Dendritic cell treated with granulocyte-macrophage colony-stimulating factor and Interleukin-4, amounts not matched to agents 40 ng/mL and 50 ng/mL, for 4 days (primary cell): Measurements from ENCODE around the gene NFKB1.
"Not testable (repeated sequence)": the region's sequence is repeated elsewhere in the genome, so short reads cannot be mapped to it uniquely, and the experiment has no call there.

Experiments
- H3K27ac Mint-ChIP-seq: one replicate; pipeline ENCODE4 v1.8.0; 2022; ENCODE audit warnings: mild to moderate bottlenecking, mixed read lengths
- H3K27me3 Mint-ChIP-seq: one replicate; pipeline ENCODE4 v1.8.0; 2022; ENCODE audit warnings: mild to moderate bottlenecking, mixed read lengths
- H3K36me3 Mint-ChIP-seq: one replicate; pipeline ENCODE4 v1.8.0; 2022; ENCODE audit warnings: low read depth, mixed read lengths
- H3K4me1 Mint-ChIP-seq: one replicate; pipeline ENCODE4 v1.8.0; 2022; ENCODE audit warnings: low read depth, mixed read lengths
- H3K4me3 Mint-ChIP-seq: one replicate; pipeline ENCODE4 v1.8.0; 2022; ENCODE audit warnings: mild to moderate bottlenecking, moderate library complexity, mixed read lengths
- H3K9me3 Mint-ChIP-seq: one replicate; pipeline ENCODE4 v1.8.0; 2022; ENCODE audit warnings: mixed read lengths
- intact Hi-C: fragments of 100-400 bp; cut with micrococcal nuclease; formaldehyde crosslinking; loops from one replicate; pipeline ENCODE4 v1.15.0; 2022

NFKB1 gene

GRCh38 chr4:102552781-102553180 is 51.6 kb downstream of the NFKB1 start:
- Mint-ChIP-seq H3K27ac (no peak overlapping the region), H3K4me1 (peaks cover 12% of the 10 kb centered on the region), H3K9me3 (no peaks in the 10 kb centered on the region), H3K36me3 (peaks cover 42% of the 10 kb centered on the region), H3K27me3 (no peaks in the 10 kb centered on the region), H3K4me3 (no peak overlapping the region)
- intact Hi-C loops, result no loop called here

GRCh38 chr4:102553982-102554381 is 52.8 kb downstream of the NFKB1 start:
- no peaks in the 10 kb centered on the region for H3K27me3 Mint-ChIP-seq
- no peaks in the 10 kb centered on the region for H3K9me3 Mint-ChIP-seq
- peaks cover 39% of the 10 kb centered on the region for H3K36me3 Mint-ChIP-seq
- intact Hi-C loops, result no loop called here
- H3K4me1 Mint-ChIP-seq, result peaks cover 12% of the 10 kb centered on the region
- no peak overlapping the region for H3K27ac Mint-ChIP-seq
- no peak overlapping the region for H3K4me3 Mint-ChIP-seq

GRCh38 chr4:102554482-102554881 is 53.3 kb downstream of the NFKB1 start:
- Mint-ChIP-seq H3K27ac (no peak overlapping the region), H3K4me1 (peaks cover 17% of the 10 kb centered on the region), H3K9me3 (no peaks in the 10 kb centered on the region), H3K36me3 (peaks cover 43% of the 10 kb centered on the region), H3K27me3 (no peaks in the 10 kb centered on the region), H3K4me3 (no peak overlapping the region)
- intact Hi-C loops, result no loop called here

- H3K9me3 Mint-ChIP-seq, result no peaks in the 10 kb centered on the region
- intact Hi-C loops, result no loop called here
- H3K4me1 Mint-ChIP-seq, result peaks cover 22% of the 10 kb centered on the region
- H3K27me3 Mint-ChIP-seq, result no peaks in the 10 kb centered on the region
- H3K27ac Mint-ChIP-seq, result no peak overlapping the region
- H3K4me3 Mint-ChIP-seq, result no peak overlapping the region
- peaks cover 39% of the 10 kb centered on the region for H3K36me3 Mint-ChIP-seq
These were observed 53.8 kb downstream of the NFKB1 start for GRCh38 chr4:102554992-102555391.

DNA sequence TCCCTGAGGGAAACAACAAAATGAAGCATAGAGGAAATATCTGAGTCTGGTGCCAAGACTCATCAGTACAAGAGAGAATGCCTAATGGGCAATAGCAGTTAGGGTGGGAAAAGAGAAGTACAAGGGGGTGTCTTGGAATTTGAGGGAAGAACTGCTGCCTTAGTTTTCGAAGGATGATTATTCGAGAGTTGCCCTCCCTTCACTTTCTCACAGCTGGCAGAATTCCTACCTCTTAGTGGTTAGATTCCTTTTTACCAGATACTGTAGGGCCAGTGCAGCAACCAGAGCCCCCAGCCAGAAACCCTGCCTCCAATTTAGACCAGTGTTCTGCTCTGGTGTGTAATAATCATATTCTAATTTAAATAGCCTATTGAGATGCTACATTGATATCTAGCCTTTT is 56.5 kb downstream of the NFKB1 start:
- no peaks in the 10 kb centered on the region for H3K9me3 Mint-ChIP-seq
- intact Hi-C loops, result no loop called here
- peaks cover 36% of the 10 kb centered on the region for H3K36me3 Mint-ChIP-seq
- peaks cover 42% of the 10 kb centered on the region for H3K4me1 Mint-ChIP-seq
- H3K27ac Mint-ChIP-seq, result no peak overlapping the region
- H3K4me3 Mint-ChIP-seq, result no peak overlapping the region
- no peaks in the 10 kb centered on the region for H3K27me3 Mint-ChIP-seq

GRCh38 chr4:102560115-102560514 is 59.0 kb downstream of the NFKB1 start:
- intact Hi-C loops, result no loop called here
- no peak overlapping the region for H3K4me3 Mint-ChIP-seq
- H3K4me1 Mint-ChIP-seq, result peaks cover 58% of the 10 kb centered on the region
- H3K27me3 Mint-ChIP-seq, result no peaks in the 10 kb centered on the region
- no peaks in the 10 kb centered on the region for H3K9me3 Mint-ChIP-seq
- H3K27ac Mint-ChIP-seq, result peak overlapping the region; percentile 0
- H3K36me3 Mint-ChIP-seq, result peaks cover 45% of the 10 kb centered on the region

DNA sequence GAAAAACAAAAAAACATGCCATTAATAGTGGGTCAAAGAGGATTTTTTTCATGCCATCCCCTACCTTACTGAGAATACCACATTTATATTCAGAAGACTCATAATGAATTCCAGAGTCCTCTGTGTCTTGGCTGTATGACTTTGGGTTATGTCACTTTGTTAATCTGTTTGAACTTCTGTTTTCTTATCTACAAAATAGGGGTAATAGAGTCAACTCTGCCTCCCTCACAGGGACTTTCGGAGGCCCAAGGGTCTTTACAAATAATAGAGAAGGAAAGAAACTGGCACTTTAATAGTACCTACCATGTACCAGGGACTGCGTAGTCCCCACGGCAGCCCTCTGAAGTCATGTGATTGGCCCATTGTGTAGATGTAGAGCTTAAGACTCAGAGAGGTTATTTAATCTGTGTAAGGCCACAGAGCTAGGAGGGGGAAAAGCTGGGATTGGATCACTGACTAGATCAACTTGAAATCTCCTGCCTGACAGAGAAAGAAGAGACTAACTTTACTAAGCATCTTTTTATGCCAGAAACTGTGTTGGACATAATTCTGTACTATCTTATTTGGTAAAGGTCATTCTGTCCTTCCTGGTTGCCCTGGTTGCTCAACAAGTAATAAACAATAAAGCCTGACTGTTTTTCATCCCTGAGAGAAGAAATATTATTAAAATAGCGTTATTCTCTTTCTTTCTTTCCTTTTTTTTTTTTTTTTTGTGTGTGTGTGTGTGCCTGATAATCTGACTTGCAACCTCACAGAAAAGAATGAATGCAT is 59.6 kb downstream of the NFKB1 start:
- H3K36me3 Mint-ChIP-seq, result peaks cover 45% of the 10 kb centered on the region

GRCh38 chr4:102563000-102563399 is 61.8 kb downstream of the NFKB1 start:
- no peak overlapping the region for H3K4me3 Mint-ChIP-seq
- H3K36me3 Mint-ChIP-seq, result peaks cover 57% of the 10 kb centered on the region
- peaks cover 67% of the 10 kb centered on the region for H3K4me1 Mint-ChIP-seq

More for the DNA sequence above, 59.6 kb downstream of the NFKB1 start:
- no peak overlapping the region for H3K27ac Mint-ChIP-seq
- intact Hi-C loops, result no loop called here
- H3K4me1 Mint-ChIP-seq, result peaks cover 65% of the 10 kb centered on the region
- no peaks in the 10 kb centered on the region for H3K27me3 Mint-ChIP-seq
- no peak overlapping the region for H3K4me3 Mint-ChIP-seq
- no peaks in the 10 kb centered on the region for H3K9me3 Mint-ChIP-seq

DNA sequence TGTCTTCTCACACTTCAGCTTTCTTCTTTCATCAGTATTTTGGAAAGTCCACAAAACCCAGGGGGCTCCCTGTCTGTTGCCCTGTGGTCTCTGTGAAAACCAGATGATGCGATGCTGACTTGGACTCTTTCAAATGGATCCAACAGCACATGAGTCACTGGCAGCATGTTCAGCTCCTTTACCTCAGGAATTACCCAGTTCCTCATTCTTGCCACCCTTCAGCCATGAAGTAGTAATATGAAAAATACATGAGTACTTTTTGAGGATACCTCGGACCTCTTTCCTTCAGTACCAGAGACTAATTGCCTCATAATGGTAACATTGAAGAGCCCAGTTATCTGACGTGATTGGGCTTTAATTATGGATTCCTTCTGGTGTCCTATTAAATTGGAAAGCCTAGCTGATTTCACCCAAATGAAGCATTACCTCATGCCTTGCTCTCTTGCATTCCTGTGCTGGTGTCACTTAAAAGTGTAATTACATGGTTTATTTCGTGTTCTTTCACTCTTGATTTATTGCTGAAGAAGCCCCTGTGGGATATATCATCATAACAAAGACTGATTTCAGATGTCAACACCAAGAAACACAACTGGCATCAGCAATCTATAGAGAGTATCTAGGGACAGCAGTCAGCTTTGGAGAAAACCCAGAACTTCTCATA is 63.4 kb downstream of the NFKB1 start:
- Mint-ChIP-seq H3K4me3 (no peak overlapping the region), H3K36me3 (peaks cover 46% of the 10 kb centered on the region), H3K27me3 (no peaks in the 10 kb centered on the region), H3K27ac (no peak overlapping the region), H3K4me1 (peaks cover 56% of the 10 kb centered on the region), H3K9me3 (no peaks in the 10 kb centered on the region)
- intact Hi-C loops, result no loop called here

More at GRCh38 chr4:102563000-102563399, 61.8 kb downstream of the NFKB1 start:
- Mint-ChIP-seq H3K9me3 (no peaks in the 10 kb centered on the region), H3K27ac (no peak overlapping the region), H3K27me3 (no peaks in the 10 kb centered on the region)
- intact Hi-C loops, result no loop called here

- intact Hi-C loops, result no loop called here
- Mint-ChIP-seq H3K4me3 (no peak overlapping the region), H3K4me1 (peaks cover 44% of the 10 kb centered on the region)
These were observed 64.5 kb downstream of the NFKB1 start for GRCh38 chr4:102565696-102566095.

GRCh38 chr4:102566426-102566825 is 65.3 kb downstream of the NFKB1 start:
- H3K27ac Mint-ChIP-seq, result no peak overlapping the region
- no peak overlapping the region for H3K4me3 Mint-ChIP-seq
- intact Hi-C loops, result no loop called here
- H3K27me3 Mint-ChIP-seq, result no peaks in the 10 kb centered on the region
- H3K36me3 Mint-ChIP-seq, result peaks cover 50% of the 10 kb centered on the region
- H3K9me3 Mint-ChIP-seq, result no peaks in the 10 kb centered on the region
- peaks cover 37% of the 10 kb centered on the region for H3K4me1 Mint-ChIP-seq

More at GRCh38 chr4:102565696-102566095, 64.5 kb downstream of the NFKB1 start:
- Mint-ChIP-seq H3K36me3 (peaks cover 50% of the 10 kb centered on the region), H3K27ac (no peak overlapping the region), H3K27me3 (no peaks in the 10 kb centered on the region), H3K9me3 (no peaks in the 10 kb centered on the region)

DNA sequence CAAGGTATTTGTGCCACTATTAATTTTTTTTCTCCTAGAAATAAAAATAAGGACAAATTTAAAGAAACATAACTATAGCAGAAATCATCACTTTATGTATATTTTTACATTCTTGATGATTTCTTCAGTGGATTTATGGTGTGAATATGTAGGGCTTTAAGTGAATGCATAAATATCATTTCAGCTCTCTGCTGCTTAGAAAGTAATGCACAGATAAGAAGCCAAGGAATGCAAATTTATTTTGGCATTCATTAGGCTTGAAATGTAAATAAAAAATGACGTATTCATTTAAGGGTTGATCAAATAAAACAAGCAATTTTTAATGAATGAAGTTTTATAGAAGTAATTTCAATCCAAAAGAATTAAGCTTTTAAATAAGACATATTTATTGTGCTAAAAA is 66.3 kb downstream of the NFKB1 start:
- Mint-ChIP-seq H3K27ac (no peak overlapping the region), H3K9me3 (no peaks in the 10 kb centered on the region), H3K36me3 (peaks cover 45% of the 10 kb centered on the region), H3K27me3 (no peaks in the 10 kb centered on the region), H3K4me3 (no peak overlapping the region), H3K4me1 (peaks cover 27% of the 10 kb centered on the region)
- intact Hi-C loops, result no loop called here

GRCh38 chr4:102569200-102569599 is 68.0 kb downstream of the NFKB1 start:
- no peak overlapping the region for H3K4me3 Mint-ChIP-seq
- no peaks in the 10 kb centered on the region for H3K27me3 Mint-ChIP-seq
- peaks cover 49% of the 10 kb centered on the region for H3K36me3 Mint-ChIP-seq
- peaks cover 26% of the 10 kb centered on the region for H3K4me1 Mint-ChIP-seq
- intact Hi-C loops, result no loop called here
- H3K9me3 Mint-ChIP-seq, result no peaks in the 10 kb centered on the region
- H3K27ac Mint-ChIP-seq, result no peak overlapping the region

DNA sequence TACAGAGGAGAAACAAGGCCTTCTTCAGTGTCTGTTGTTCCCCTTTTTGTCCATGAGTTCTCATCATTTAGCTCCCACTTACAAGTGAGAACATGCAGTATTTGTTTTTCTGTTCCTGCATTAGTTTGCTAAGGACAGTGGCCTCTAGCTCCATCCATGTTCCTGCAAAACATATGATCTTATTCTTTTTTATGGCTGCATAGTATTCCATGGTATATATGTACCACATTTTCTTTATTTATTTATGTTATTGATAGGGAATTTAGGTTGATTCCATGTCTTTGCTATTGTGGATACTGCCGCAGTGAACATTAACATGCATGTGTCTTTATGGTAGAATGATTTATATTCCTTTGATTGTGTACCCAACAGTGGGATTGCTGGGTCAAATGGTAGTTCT is 69.1 kb downstream of the NFKB1 start:
- intact Hi-C loops, H3K27me3 Mint-ChIP-seq, H3K4me3 Mint-ChIP-seq, H3K27ac Mint-ChIP-seq, H3K9me3 Mint-ChIP-seq: not testable (repeated sequence)
- Mint-ChIP-seq H3K4me1 (peaks cover 22% of the 10 kb centered on the region), H3K36me3 (peaks cover 44% of the 10 kb centered on the region)
